ENCODE data around the gene CARMIL1.

- no peak for TF ChIP-seq POLR2A (IDR thresholded peaks at IDR 0.05)
- no peak for TF ChIP-seq CTCF (IDR thresholded peaks at IDR 0.05)
These were observed 8.6 kb upstream of the CARMIL1 start for GRCh38 chr6:25270559-25270958.

All from heart left ventricle (tissue), 13 donors.